Neuronal stem cell (in vitro differentiated cells): ENCODE measurements around the gene HS3ST4.

Experiments used
- DNase-seq: peaks from one replicate; pipeline ENCODE4 v3.0.0-alpha.2; 2013; ENCODE audit warnings: low spot score
- H2AFZ ChIP-seq: one replicate; pipeline ENCODE4 v1.6.1; 2013; ENCODE audit warnings: mild to moderate bottlenecking, low read length, inconsistent platforms
- H2AK5ac ChIP-seq: 2 replicates; pipeline ENCODE4 v1.6.1; 2013; ENCODE audit warnings: low read depth, mild to moderate bottlenecking, inconsistent platforms, low read length, moderate library complexity, mixed read lengths
- H2BK120ac ChIP-seq: 2 replicates; pipeline ENCODE4 v1.6.1; 2013; ENCODE audit warnings: low read depth, mild to moderate bottlenecking, inconsistent platforms, low read length, moderate library complexity, mixed read lengths
- H2BK12ac ChIP-seq: one replicate; pipeline ENCODE4 v1.6.1; 2013; ENCODE audit warnings: low read length, inconsistent platforms
- H2BK15ac ChIP-seq: 2 replicates; pipeline ENCODE4 v1.6.1; 2013; ENCODE audit warnings: mild to moderate bottlenecking, low read length, inconsistent platforms, mixed read lengths
- H2BK5ac ChIP-seq: one replicate; pipeline ENCODE4 v1.6.1; 2013; ENCODE audit warnings: inconsistent platforms, mild to moderate bottlenecking, low read length, moderate library complexity
- H3K14ac ChIP-seq: one replicate; pipeline ENCODE4 v1.6.1; 2013; ENCODE audit warnings: low read length, inconsistent platforms
- H3K18ac ChIP-seq: 2 replicates; pipeline ENCODE4 v1.6.1; 2013; ENCODE audit warnings: low read length, inconsistent platforms
- H3K23ac ChIP-seq: 2 replicates; pipeline ENCODE4 v1.6.1; 2013; ENCODE audit warnings: low read depth, mild to moderate bottlenecking, mixed read lengths, low read length, inconsistent platforms; ENCODE audit not compliant: poor library complexity
- H3K27ac ChIP-seq: replicated peaks from 3 replicates; pipeline ENCODE4 v1.5.1; 2013; ENCODE audit warnings: low read length, inconsistent platforms
- H3K27me3 ChIP-seq, 3 experiments: 2 replicates each; pipeline ENCODE4 v1.6.1; 2013; ENCODE audit warnings: low read length in 3 of 3, mild to moderate bottlenecking in 2 of 3, inconsistent platforms in 1 of 3, low read depth in 1 of 3, mixed read lengths in 1 of 3, moderate library complexity in 1 of 3; ENCODE audit not compliant: control insufficient read depth in 3 of 3, insufficient read depth in 3 of 3
- H3K36me3 ChIP-seq, 2 donors: replicated peaks in 1 of 2; 2 replicates each; pipeline ENCODE4 v1.6.1; 2013; ENCODE audit warnings: low read length in 2 of 2; ENCODE audit not compliant: control insufficient read depth in 2 of 2, insufficient read depth in 2 of 2
- H3K4ac ChIP-seq: 2 replicates; pipeline ENCODE4 v1.6.1; 2013; ENCODE audit warnings: inconsistent platforms, mild to moderate bottlenecking, low read length, moderate library complexity
- H3K4me1 ChIP-seq, 2 donors: 1 replicate in 1 of 2; 2 replicates in 1 of 2; pipeline ENCODE4 v1.6.1; 2013; ENCODE audit warnings: low read length in 2 of 2, low read depth in 1 of 2; ENCODE audit not compliant: control insufficient read depth in 2 of 2, insufficient read depth in 1 of 2
- H3K4me2 ChIP-seq: one replicate; pipeline ENCODE4 v1.6.1; 2013; ENCODE audit warnings: mild to moderate bottlenecking, low read length, inconsistent platforms; ENCODE audit not compliant: insufficient read depth, poor library complexity, severe bottlenecking
- H3K4me3 ChIP-seq, 2 donors: 2 replicates each; pipeline ENCODE4 v1.5.1; 2013; ENCODE audit warnings: low read length in 2 of 2, mild to moderate bottlenecking in 2 of 2, inconsistent platforms in 1 of 2, moderate library complexity in 1 of 2
- H3K79me1 ChIP-seq: one replicate; pipeline ENCODE4 v1.6.1; 2013; ENCODE audit warnings: low read depth, mild to moderate bottlenecking, inconsistent platforms, low read length, moderate library complexity
- H3K9ac ChIP-seq: one replicate; pipeline ENCODE4 v1.6.1; 2013; ENCODE audit warnings: mild to moderate bottlenecking, low read depth, low read length, inconsistent platforms; ENCODE audit not compliant: poor library complexity
- H3K9me3 ChIP-seq, 2 donors: replicated peaks in 1 of 2; 2 replicates each; pipeline versions ENCODE3 to v1.6.1; 2013; ENCODE audit warnings: low read length in 2 of 2, mild to moderate bottlenecking in 2 of 2, inconsistent platforms in 1 of 2, low read depth in 1 of 2, mixed read lengths in 1 of 2, moderate library complexity in 1 of 2; ENCODE audit not compliant: control insufficient read depth in 2 of 2, insufficient read depth in 1 of 2
- H4K8ac ChIP-seq: one replicate; pipeline ENCODE4 v1.6.1; 2013; ENCODE audit warnings: low read depth, mild to moderate bottlenecking, inconsistent platforms, low read length, moderate library complexity
- H4K91ac ChIP-seq: one replicate; pipeline ENCODE4 v1.6.1; 2013; ENCODE audit warnings: low read length, low read depth, mild to moderate bottlenecking, inconsistent platforms; ENCODE audit not compliant: poor library complexity
- WGBS, 2 donors: extraction: QIAGEN DNeasy Blood & Tissue Kit; methylation state at CpG; one replicate each; pipeline ENCODE4 v1.1.7; 2013; ENCODE audit warnings: missing lambda C conversion rate in 2 of 2, mixed read lengths in 1 of 2; ENCODE audit not compliant: insufficient read length in 2 of 2, insufficient replicate concordance in 1 of 2; ENCODE audit errors: extremely low coverage in 2 of 2; 5-methylcytosine and 5-hydroxymethylcytosine counted together

Gene HS3ST4

GRCh38 chr16:25877103-25877502, 185.3 kb downstream of the HS3ST4 start:
- Histone ChIP-seq H3K14ac (no peak overlapping the region), H3K23ac (no peak overlapping the region), H3K9ac (no peak overlapping the region), H4K8ac (no peak overlapping the region), H3K36me3 (no peaks in the 10 kb centered on the region), H2BK15ac (no peak overlapping the region), H2BK120ac (no peak overlapping the region), H3K27ac (no peak overlapping the region), H3K27me3 (no peaks in the 10 kb centered on the region), H3K4me1 (no peaks in the 10 kb centered on the region), H3K79me1 (no peaks in the 10 kb centered on the region), H2AK5ac (no peak overlapping the region), H3K4me2 (no peak overlapping the region), H3K4ac (no peak overlapping the region), H3K4me3 (no peak overlapping the region), H2BK5ac (no peak overlapping the region), H4K91ac (no peak overlapping the region), H3K9me3 (no peaks in the 10 kb centered on the region), H2AFZ (no peak overlapping the region), H3K18ac (no peak overlapping the region), H2BK12ac (no peak overlapping the region)
- DNase-seq = no peak

- Histone ChIP-seq H3K27ac (no peak overlapping the region), H2AK5ac (no peak overlapping the region), H3K18ac (no peak overlapping the region), H3K9ac (no peak overlapping the region), H3K4me1 (no peaks in the 10 kb centered on the region), H3K4me3 (no peak overlapping the region), H2BK5ac (no peak overlapping the region), H3K9me3 (no peaks in the 10 kb centered on the region), H3K27me3 (peaks cover 0 to 7% (median 0%) of the 10 kb centered on the region in 3 experiments), H3K36me3 (no peaks in the 10 kb centered on the region), H3K4me2 (no peak overlapping the region), H3K23ac (no peak overlapping the region), H3K79me1 (no peaks in the 10 kb centered on the region), H2AFZ (no peak overlapping the region), H4K91ac (no peak overlapping the region), H2BK12ac (no peak overlapping the region), H3K4ac (no peak overlapping the region), H3K14ac (no peak overlapping the region), H2BK120ac (no peak overlapping the region), H2BK15ac (no peak overlapping the region), H4K8ac (no peak overlapping the region)
- no peak for DNase-seq
- no CpG with 5 or more reads among the region's 4 CpGs for WGBS, 2 donors
Observed at GRCh38 chr16:25886598-25886997, 194.8 kb downstream of the HS3ST4 start.

- Histone ChIP-seq H4K8ac (no peak overlapping the region), H3K79me1 (no peaks in the 10 kb centered on the region), H3K4me2 (no peak overlapping the region), H3K14ac (no peak overlapping the region), H4K91ac (no peak overlapping the region), H3K27me3 (peaks cover 0 to 7% (median 0%) of the 10 kb centered on the region in 3 experiments), H3K4ac (no peak overlapping the region), H2AK5ac (no peak overlapping the region), H2BK5ac (no peak overlapping the region), H3K4me3 (no peak overlapping the region), H2BK12ac (no peak overlapping the region), H3K9ac (no peak overlapping the region), H3K18ac (no peak overlapping the region), H3K27ac (no peak overlapping the region), H3K23ac (no peak overlapping the region), H2BK120ac (no peak overlapping the region), H3K9me3 (no peaks in the 10 kb centered on the region), H3K4me1 (no peaks in the 10 kb centered on the region), H2BK15ac (no peak overlapping the region), H3K36me3 (no peaks in the 10 kb centered on the region), H2AFZ (no peak overlapping the region)
- no peak for DNase-seq
- WGBS, 2 donors = no CpG with 5 or more reads among the region's 7 CpGs
Observed at GRCh38 chr16:25888868-25889267, 197.1 kb downstream of the HS3ST4 start.

GRCh38 chr16:25893332-25893731, 201.6 kb downstream of the HS3ST4 start:
- H3K9me3 ChIP-seq = no peaks in the 10 kb centered on the region

More at GRCh38 chr16:25893332-25893731, 201.6 kb downstream of the HS3ST4 start:
- H3K4me3 ChIP-seq = peak overlapping the region in 1 of 2 donors; percentile 6
- no peaks in the 10 kb centered on the region for H3K79me1 ChIP-seq
- DNase-seq = no peak
- no peak overlapping the region for H2BK5ac ChIP-seq
- H2BK12ac ChIP-seq = no peak overlapping the region
- H3K4me1 ChIP-seq = peaks cover 0 to 2% of the 10 kb centered on the region in 2 donors
- H3K4ac ChIP-seq = no peak overlapping the region
- no peak overlapping the region for H3K18ac ChIP-seq
- no peak overlapping the region for H3K9ac ChIP-seq
- no peak overlapping the region for H2BK15ac ChIP-seq
- H3K27ac ChIP-seq = no peak overlapping the region
- no peak overlapping the region for H4K8ac ChIP-seq
- H4K91ac ChIP-seq = no peak overlapping the region
- H3K14ac ChIP-seq = no peak overlapping the region
- no peak overlapping the region for H3K23ac ChIP-seq
- H2AFZ ChIP-seq = no peak overlapping the region
- no peak overlapping the region for H2BK120ac ChIP-seq
- WGBS, 2 donors = no CpG with 5 or more reads among the region's 3 CpGs
- no peak overlapping the region for H3K4me2 ChIP-seq
- peaks cover 0 to 6% (median 0%) of the 10 kb centered on the region in 3 experiments for H3K27me3 ChIP-seq
- no peaks in the 10 kb centered on the region for H3K36me3 ChIP-seq
- no peak overlapping the region for H2AK5ac ChIP-seq
